Activated T-cell treated with anti-CD3 and anti-CD28 coated beads, Interleukin-2, amount 50 U/mL, for 1 hour (primary cell): Measurements from ENCODE around the gene CCSER2.
"Not testable (repeated sequence)": the region's sequence is repeated elsewhere in the genome, so short reads cannot be mapped to it uniquely, and the experiment has no call there.

ENCODE experiments used
- DNase-seq: peaks from one replicate; pipeline ENCODE4 v3.0.0-alpha.2; 2020

CCSER2 gene

GRCh38 chr10:84397735-84398144, 69.4 kb downstream of the CCSER2 start:
- no peak for DNase-seq

- no peak for DNase-seq
Measured at GRCh38 chr10:84398696-84399095, 70.3 kb downstream of the CCSER2 start.

DNA sequence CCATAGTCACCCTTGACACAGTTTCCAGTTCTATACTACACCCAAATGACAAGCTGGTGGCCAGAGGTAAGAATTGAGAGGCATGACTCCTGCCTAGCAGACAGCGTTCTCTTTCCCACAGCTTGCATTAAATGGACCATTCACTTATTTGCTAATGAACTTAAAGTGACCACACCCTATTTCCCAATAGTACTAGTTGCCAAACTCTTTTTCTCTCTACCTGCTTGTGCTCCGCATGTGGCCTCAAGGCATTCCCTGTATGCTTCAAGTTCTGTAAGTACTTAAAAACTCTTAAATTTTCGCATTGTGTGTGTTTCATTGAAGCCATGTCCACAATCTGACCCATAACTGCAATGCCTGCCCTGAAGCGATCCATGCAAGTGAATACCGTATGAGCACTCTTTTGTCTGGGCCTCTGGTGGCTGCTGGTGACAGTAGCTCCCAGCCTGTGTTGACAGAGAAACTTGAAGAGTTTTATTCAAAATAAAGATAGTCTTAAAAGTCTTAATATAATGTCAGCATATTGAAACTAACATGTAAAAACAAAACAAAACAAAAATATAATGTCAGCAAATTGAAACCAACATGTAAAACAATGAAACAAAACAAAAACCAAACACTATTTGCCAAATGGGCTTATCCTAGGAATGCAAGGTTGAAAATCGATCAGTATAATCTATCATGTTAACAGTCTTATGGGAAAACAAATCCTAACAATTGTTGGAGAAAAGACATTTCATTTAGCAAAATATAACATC, 73.6 kb downstream of the CCSER2 start:
- DNase-seq, result no peak

DNA sequence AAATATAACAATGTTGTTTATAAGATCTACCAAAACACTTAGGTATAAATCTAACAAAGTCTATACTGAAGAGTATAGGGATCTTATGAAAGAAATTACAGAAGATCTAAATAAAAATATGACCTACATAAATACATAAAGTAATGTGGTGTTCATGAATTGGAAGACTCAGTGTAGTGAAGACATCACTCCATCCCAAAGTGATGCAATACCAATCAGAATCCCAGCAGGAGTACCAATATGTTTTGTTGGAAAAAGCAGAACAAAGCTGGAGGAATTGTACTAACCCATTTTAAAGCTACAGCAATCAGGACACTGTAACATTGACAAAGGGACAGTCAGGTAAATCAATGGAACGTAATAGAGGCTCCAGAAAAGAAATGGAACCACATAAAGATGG, 76.4 kb downstream of the CCSER2 start:
- no peak for DNase-seq

- DNase-seq, result no peak
Measured at GRCh38 chr10:84405662-84406061, 77.3 kb downstream of the CCSER2 start.

GRCh38 chr10:84406561-84406960, 78.2 kb downstream of the CCSER2 start:
- no peak for DNase-seq

GRCh38 chr10:84407388-84408049, 79.1 kb downstream of the CCSER2 start:
- DNase-seq, result no peak

- no peak for DNase-seq
Measured at GRCh38 chr10:84412482-84412881, 84.1 kb downstream of the CCSER2 start.

DNA sequence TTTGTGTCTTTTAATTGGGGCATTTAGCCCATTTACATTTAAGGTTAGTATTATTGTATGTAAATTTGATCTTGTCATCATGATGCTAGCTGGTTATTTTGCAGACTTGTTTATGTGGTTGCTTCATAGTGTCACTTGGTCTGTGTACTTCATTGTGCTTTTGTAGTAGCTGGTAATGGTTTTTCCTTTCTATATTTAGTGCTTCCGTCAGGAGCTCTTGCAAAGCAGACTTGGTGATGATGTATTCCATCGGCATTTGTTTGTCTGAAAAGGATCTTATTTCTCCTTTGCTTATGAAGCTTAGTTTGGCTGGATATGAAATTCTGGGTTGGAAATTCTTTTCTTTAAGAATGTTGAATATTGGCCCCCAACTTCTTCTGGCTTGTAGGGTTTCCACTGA, 85.7 kb downstream of the CCSER2 start:
- DNase-seq, result not testable (repeated sequence)

DNA sequence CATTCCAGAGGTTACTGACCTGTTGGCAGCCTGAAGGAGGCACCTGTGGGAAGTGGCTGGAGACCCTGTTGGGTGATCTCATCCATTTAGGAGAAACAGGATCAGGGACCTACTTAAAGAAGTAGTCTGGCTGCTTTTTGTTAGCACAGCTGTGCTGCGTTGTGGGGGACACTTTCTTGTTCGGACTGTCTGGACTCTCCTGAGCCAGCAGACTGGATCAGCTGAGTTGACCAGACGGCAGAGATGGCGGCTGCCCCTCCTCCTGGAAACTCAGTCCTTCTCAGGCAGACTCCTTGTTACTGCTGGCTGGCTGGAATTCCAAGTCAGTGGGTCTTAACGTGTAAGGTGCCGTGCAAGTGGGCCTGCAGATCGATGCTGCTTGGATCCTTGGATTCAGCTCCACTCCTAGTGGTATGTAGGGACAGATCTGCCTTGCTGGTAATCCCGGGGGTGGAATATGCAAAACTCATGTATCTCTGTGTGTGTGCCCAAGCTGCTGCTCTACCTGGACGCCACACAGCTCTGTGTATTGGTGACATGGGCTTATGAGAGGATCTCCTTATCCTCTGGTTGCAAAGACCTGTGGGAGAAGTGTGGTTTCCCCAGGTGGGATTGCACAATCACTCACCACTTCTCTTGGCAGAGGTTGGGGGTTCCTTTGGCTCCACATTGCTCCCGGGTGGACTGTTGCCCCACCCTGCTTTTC, 87.3 kb downstream of the CCSER2 start:
- no peak for DNase-seq

- no peak for DNase-seq
Measured at GRCh38 chr10:84416245-84416555, 87.8 kb downstream of the CCSER2 start.

DNA sequence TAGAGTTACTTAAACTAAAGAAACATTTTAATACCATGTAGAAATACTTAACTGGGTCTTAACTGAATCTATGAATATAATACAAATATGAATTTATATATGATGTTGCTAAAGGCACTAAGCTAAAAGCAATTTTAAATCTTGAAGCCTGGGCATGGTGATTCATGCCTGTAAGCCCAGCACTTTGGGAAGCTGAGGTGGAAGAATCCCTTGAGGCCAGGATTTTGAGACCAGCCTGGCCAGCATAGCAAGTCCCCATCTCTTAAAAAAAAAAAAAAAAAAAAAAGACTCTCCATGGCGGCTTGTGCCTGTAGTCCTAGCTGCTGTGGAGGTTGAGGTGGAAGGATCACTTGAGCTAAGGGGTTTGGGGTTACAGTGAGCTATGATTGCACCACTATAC, 95.3 kb downstream of the CCSER2 start:
- DNase-seq, result no peak

GRCh38 chr10:84424731-84425167, 96.4 kb downstream of the CCSER2 start:
- DNase-seq, result no peak

DNA sequence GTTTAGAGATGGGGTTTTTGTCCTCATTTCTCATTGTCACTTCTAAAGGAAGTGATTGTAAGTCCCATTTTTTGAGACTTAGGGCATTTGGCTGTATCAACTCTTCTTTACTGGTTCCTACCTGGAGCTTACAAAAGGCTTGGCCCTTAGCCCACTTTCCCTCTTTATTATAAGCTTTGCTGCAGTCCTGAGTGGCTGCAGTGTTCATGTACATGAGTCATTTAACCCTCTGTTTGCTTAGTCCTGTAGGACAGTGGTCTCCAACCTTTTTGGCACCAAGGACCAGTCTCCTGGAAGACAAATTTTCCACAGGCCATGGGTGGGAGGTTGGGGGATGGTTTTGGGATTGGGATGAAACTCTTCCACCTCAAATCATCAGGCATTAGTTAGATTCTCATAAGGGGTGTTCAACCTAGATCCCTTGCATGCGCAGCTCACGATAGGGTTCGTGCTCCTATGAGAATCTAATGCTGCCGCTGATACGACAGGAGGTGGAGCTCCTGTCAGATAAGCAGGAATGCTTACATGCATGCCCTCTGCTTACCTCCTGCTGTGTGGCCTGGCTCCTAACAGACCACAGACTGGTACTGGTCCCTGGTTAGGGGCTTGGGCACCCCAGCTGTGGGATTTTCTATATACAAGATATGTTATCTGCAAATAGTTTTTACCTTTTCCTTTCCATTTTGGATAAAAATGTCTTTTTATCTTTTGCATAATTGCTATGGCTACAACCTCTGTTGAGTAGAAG, 99.7 kb downstream of the CCSER2 start:
- no peak for DNase-seq

DNA sequence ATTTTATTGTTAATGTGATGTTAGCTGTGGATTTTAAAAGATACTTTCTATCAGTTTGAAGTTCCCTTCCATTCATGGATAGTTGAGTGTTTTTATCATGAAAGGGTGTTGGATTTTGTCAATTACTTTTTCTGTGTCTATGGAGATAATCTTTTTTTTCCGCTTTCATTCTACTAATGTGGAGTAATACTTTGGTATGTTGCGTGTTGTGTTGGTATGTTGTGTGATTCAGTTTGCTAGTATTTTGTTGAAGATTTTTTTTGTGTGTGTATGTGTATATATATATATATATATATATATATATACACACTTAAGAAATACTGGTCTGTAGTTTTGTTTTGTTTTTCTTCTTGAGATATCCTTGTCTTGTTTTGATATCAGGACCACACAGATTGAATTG, 100.3 kb downstream of the CCSER2 start:
- DNase-seq, result no peak

DNA sequence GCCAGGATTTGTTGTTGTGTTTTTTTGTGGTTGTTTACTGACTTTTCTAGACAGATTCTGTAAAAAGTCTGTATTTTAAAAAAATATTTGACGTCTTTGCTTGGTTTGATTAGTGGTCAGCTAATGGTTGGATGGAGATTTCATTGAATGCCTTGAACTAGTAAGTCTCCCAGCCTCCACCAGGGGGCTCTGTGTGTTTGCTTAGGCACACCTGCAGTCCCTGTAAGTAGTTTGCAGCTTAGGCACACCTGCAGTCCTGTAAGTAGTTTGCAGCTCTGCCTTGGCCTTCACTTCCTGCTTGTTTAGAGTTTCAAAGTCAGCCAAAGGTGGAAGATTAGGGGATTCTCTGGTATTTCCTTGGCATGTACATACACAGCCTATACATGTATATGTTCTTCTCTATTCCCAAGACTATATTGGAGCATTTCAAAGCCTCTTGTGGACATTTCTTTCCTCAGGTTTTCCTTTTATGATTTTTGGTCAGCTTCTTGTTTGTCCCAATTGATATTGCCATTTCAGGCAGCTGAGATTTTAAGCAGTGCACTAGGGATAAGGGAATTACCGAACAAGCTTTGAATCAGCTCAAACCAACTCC, 101.6 kb downstream of the CCSER2 start:
- DNase-seq, result peak; percentile 56

DNA sequence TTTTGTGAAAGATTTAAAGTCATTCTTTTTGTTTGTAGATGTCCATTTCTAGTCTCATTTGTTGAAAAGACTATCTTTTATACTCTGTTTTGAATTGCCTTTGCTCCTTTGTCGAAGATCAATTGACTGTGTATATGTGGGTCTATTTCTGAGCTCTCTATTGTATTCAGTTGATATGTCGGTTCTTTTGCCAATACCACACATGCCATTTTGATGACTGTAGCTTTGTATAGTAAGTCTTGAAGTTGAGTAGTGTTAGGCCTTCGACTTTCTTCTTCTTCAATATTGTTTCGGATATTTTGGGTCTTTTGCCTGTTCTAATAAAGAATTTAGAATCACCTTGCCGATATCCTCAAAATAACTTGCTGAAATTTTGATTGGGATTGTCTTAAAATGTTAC, 104.5 kb downstream of the CCSER2 start:
- DNase-seq, result no peak

- no peak for DNase-seq
Measured at GRCh38 chr10:84440781-84441180, 112.4 kb downstream of the CCSER2 start.

DNA sequence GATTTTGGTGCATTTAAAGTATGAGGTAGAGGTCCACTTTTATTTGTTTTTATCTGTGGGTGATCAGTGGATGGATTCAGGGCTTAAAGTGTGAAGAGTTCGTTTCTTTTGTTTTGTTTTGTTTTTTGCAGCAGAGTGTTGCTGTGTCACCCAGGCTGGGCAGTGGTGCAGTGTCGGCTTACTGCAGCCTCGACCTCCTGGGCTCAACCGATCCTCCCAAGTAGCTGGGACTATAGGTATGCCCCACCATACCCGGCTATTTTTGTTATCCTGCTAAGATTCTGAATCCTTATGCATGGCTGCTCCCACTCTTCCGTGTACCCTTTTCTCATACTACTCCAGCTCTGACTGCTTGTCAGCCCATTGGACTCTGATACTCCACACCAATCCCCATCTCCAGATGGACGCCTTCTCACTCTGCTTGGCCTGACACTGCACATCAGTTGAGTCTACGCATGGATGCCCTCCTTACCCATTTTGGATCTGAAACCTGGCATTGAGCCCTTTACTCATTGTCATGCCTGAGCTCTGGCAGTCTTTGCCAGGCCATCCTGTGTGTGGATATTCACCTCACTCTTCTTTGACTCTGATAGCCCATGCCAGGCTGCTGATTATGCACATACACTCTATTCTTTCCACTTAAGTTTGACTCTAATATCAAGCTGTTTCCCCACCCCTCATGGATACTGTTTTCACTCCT, 119.5 kb downstream of the CCSER2 start:
- no peak for DNase-seq

- DNase-seq, result not testable (repeated sequence)
Measured at GRCh38 chr10:84449351-84449750, 121.0 kb downstream of the CCSER2 start.

DNA sequence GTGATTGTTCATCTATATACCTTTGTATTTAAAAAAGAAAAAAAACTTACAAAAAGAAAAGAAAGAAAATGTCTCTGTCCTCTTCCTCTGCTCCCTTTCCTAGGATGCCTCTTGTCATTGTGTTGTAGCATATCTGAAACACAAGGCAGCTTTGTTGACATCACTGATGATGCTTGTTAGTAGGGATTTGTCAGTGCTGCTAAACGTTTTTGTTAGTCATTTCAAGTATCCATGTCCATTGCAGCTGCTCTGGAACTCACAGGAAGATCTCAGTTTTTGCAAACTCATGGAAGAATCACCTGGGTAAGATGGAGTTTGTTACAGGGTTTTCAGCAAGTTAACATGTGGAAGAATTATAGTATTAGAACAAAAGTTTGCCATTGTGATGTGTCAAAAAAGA, 123.6 kb downstream of the CCSER2 start:
- no peak for DNase-seq

DNA sequence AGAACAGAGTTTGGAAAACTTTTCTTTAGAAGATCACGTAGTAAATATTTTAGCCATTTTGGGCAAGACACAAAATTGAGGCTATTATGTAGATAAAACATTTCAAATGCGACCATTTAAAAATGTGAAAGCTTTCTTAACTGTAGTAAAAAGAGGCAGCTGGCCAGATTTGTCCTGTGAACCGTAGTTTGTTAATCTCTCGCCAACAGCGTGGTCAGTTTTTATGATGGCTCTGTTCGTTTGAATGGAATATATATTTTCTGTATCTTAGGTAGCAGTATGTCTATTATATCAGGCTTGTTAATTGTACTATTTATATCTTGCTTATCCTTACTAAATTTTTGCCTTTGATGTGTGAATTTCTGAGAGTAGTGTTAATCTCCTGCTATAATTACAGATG, 124.9 kb downstream of the CCSER2 start:
- no peak for DNase-seq
